ENCODE measurements around the gene TEX261.

GRCh38 chr2:70954886-70955285 lies 39.8 kb downstream of the TEX261 start:
- TF ChIP-seq ZNF274 (IDR thresholded peaks at IDR 0.05; ENCODE audit: low read depth, low read length) (no peak), YY1 (IDR thresholded peaks at IDR 0.05; ENCODE audit: insufficient read depth, insufficient read length) (no peak), SUZ12 (IDR thresholded peaks at IDR 0.05; ENCODE audit: extremely low read depth, insufficient read depth, insufficient read length) (no peak)

Data from NT2/D1 (cell line).